GM23338 (cell line): Measurements from ENCODE around the gene CTNNA1. TPM values are rescaled to one million over a fixed set of nuclear protein-coding genes. Genes with fewer than 3 reads are reported as not detected.

Experiments used
- ATAC-seq: fragments of 200-7000 bp; cut with Tn5 transposase; 3 replicates; pipeline ENCODE4 v1.9.1; 2020
- DNase-seq: peaks from one replicate; pipeline ENCODE4 v3.0.0-alpha.2; 2015; ENCODE audit warnings: low spot score
- H2AFZ ChIP-seq: fragments of 200-600 bp; sonication (generic); 2 replicates; pipeline ENCODE4 v1.8.0; 2016; ENCODE audit warnings: antibody characterized with exemption, mild to moderate bottlenecking, moderate library complexity
- H3F3A ChIP-seq: fragments of 200-600 bp; sonication (generic); replicated peaks from 2 replicates; pipeline ENCODE4 v1.8.0; 2017; ENCODE audit warnings: antibody characterized with exemption, mixed run types, low read depth
- H3K27ac ChIP-seq: fragments of 200-600 bp; sonication (generic); 2 replicates; pipeline ENCODE4 v1.6.1; 2016; ENCODE audit warnings: low read depth
- H3K27me3 ChIP-seq: fragments of 200-600 bp; sonication (generic); 2 replicates; pipeline ENCODE4 v1.8.0; 2016; ENCODE audit warnings: mild to moderate bottlenecking, mixed run types, moderate library complexity; ENCODE audit not compliant: insufficient read depth
- H3K36me3 ChIP-seq: fragments of 200-600 bp; sonication (generic); 2 replicates; pipeline ENCODE4 v1.8.0; 2016; ENCODE audit warnings: mild to moderate bottlenecking; ENCODE audit not compliant: insufficient read depth
- H3K4me1 ChIP-seq: fragments of 200-600 bp; sonication (generic); 2 replicates; pipeline ENCODE4 v1.8.0; 2016; ENCODE audit warnings: mild to moderate bottlenecking, moderate library complexity; ENCODE audit not compliant: insufficient read depth
- H3K4me2 ChIP-seq: fragments of 200-600 bp; sonication (generic); 2 replicates; pipeline ENCODE4 v1.7.1; 2017; ENCODE audit warnings: mixed run types
- H3K4me3 ChIP-seq: fragments of 200-600 bp; sonication (generic); 2 replicates; pipeline ENCODE4 v1.6.1; 2016; ENCODE audit warnings: mixed run types
- H3K79me2 ChIP-seq: fragments of 200-600 bp; sonication (generic); replicated peaks from 2 replicates; pipeline ENCODE4 v1.8.0; 2017; ENCODE audit warnings: mild to moderate bottlenecking; ENCODE audit not compliant: insufficient read depth
- H3K9me2 ChIP-seq: fragments of 200-600 bp; sonication (generic); 2 replicates; pipeline ENCODE4 v1.8.0; 2017; ENCODE audit not compliant: insufficient read depth
- H4K20me1 ChIP-seq: fragments of 200-600 bp; sonication (generic); replicated peaks from 2 replicates; pipeline ENCODE4 v1.8.0; 2017; ENCODE audit warnings: mild to moderate bottlenecking; ENCODE audit not compliant: insufficient read depth
- H3K27ac Mint-ChIP-seq: 2 replicates; pipeline ENCODE4 v1.8.0; 2020; ENCODE audit warnings: inconsistent platforms, mild to moderate bottlenecking, moderate library complexity, mixed read lengths
- H3K27me3 Mint-ChIP-seq: 3 replicates; pipeline ENCODE4 v1.8.0; 2022; ENCODE audit warnings: low read depth, mild to moderate bottlenecking, moderate library complexity, mixed read lengths, inconsistent platforms; ENCODE audit not compliant: insufficient read depth, poor library complexity
- H3K36me3 Mint-ChIP-seq: 3 replicates; pipeline ENCODE4 v1.8.0; 2021; ENCODE audit warnings: low read depth, mild to moderate bottlenecking, inconsistent platforms, moderate library complexity, mixed read lengths
- H3K4me1 Mint-ChIP-seq: 3 replicates; pipeline ENCODE4 v1.8.0; 2020; ENCODE audit warnings: mild to moderate bottlenecking, inconsistent platforms, mixed read lengths
- H3K4me3 Mint-ChIP-seq: 3 replicates; pipeline ENCODE4 v1.8.0; 2021; ENCODE audit warnings: moderate library complexity, mild to moderate bottlenecking, inconsistent platforms, mixed read lengths
- H3K9me3 Mint-ChIP-seq: 3 replicates; pipeline ENCODE4 v1.8.0; 2020; ENCODE audit warnings: moderate library complexity, mild to moderate bottlenecking, inconsistent platforms, mixed read lengths
- CREB1 ChIP-seq: fragments of 250-450 bp; sonication (Bioruptor Pico); IDR thresholded peaks from 2 replicates; pipeline ENCODE4 v1.5.0; 2020; ENCODE audit warnings: low read depth, mild to moderate bottlenecking, moderate library complexity
- CTCF ChIP-seq, 2 experiments: fragments of 200-600 bp in 1 of 2; sonication (generic) in 1 of 2; conservative IDR thresholded peaks; 2 replicates each; pipeline versions ENCODE4 v1.5.1 to v1.6.1; 2016 to 2017; ENCODE audit warnings: antibody characterized with exemption in 2 of 2, low read depth in 2 of 2, mild to moderate bottlenecking in 2 of 2, moderate library complexity in 1 of 2
- JUNB ChIP-seq: IDR thresholded peaks from one replicate; pipeline ENCODE4 v1.6.1; 2016; ENCODE audit warnings: antibody characterized with exemption; ENCODE audit not compliant: unreplicated experiment
- NANOG ChIP-seq: IDR thresholded peaks from 2 replicates; pipeline ENCODE4 v1.6.1; 2016; ENCODE audit warnings: antibody characterized with exemption, borderline replicate concordance
- POLR2AphosphoS5 ChIP-seq: IDR thresholded peaks from 2 replicates; pipeline ENCODE4 v1.6.1; 2016; ENCODE audit warnings: antibody characterized with exemption, low read depth
- STAT1 ChIP-seq: IDR thresholded peaks from one replicate; pipeline ENCODE4 v1.6.1; 2016; ENCODE audit warnings: antibody characterized with exemption; ENCODE audit not compliant: unreplicated experiment
- ZNF114 ChIP-seq: fragments of 250-450 bp; sonication (Bioruptor Pico); IDR thresholded peaks from 2 replicates; pipeline ENCODE4 v1.5.0; 2020; ENCODE audit warnings: mild to moderate bottlenecking, moderate library complexity
- ZNF331 ChIP-seq: fragments of 250-450 bp; sonication (Bioruptor Pico); IDR thresholded peaks from 2 replicates; pipeline ENCODE4 v1.5.0; 2020; ENCODE audit warnings: low read depth, mild to moderate bottlenecking, moderate library complexity
- ZNF462 ChIP-seq: fragments of 250-450 bp; sonication (Bioruptor Pico); IDR thresholded peaks from 2 replicates; pipeline ENCODE4 v1.5.0; 2020; ENCODE audit warnings: mild to moderate bottlenecking, moderate library complexity
- polyA plus RNA-seq: library from polyadenylated mRNA; unstranded; fragments of >200 nt; fragmentation: Nextera tagmentation; extraction: Ambion mirVana; gene quantifications from 2 replicates; pipeline ENCODE4 v1.2.1, GENCODE V29; 2016
- total RNA-seq: library from RNA; depleted of rRNA; stranded (reverse); fragments of >200 nt; shearing (Covaris generic); gene quantifications from 2 replicates; pipeline ENCODE4 v1.2.3, GENCODE V29; 2014

CTNNA1 gene
- total and polyA plus RNA-seq, 2 experiments from 2014 or later: 111 to 348 TPM

DNA sequence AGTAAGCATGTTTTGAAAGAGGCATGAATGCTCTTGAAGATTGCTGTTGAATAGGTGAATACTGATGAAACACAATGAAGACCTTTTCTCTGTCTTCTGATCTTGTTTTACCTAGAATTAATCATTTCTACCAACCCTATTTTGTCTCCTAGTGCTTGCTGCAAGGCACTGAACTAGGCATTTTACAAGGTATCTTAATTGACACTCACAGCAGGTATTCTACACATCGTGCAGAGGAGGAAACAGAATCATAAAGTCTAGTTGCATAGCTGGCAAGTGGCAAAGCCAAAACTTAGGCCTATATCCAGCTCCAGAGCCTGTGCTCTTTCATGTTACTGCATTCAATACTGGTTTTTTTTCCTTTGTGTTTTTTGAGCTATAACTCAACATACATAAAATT, 50.7 kb downstream of the CTNNA1 start (continued):
- TF ChIP-seq ZNF462 (CRISPR knock-in tag): no peak
- no peak for TF ChIP-seq STAT1
- TF ChIP-seq ZNF114 (CRISPR knock-in tag): no peak
- no peak for TF ChIP-seq POLR2AphosphoS5
- no peak for TF ChIP-seq JUNB
- no peak for TF ChIP-seq CTCF (conservative IDR thresholded peaks at IDR 0.05; ENCODE audit: low read depth in 2 of 2)
- TF ChIP-seq CREB1: no peak
- no peak for TF ChIP-seq ZNF331

DNA sequence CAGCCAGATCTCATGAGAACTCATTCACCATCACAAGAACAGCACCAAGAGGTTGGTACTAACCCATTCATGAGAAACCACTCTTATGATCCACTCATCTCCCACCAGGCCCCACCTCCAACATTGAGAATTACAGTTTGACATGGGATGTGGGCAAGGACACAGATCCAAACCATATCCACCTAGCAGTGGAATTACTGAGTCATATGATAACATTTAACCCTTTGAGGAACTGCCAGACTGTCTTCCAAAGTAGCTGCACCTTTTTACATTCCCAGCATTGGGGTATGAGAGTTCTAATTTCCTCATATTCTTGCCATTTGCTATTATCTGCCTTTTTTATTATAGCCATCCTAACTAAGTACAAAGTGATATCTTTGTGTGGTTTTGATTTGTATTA, 51.9 kb downstream of the CTNNA1 start:
- no peaks in the 10 kb centered on the region for H3K4me1 ChIP-seq
- H3K4me3 ChIP-seq: no peak overlapping the region
- H3K4me2 ChIP-seq: no peak overlapping the region
- H3F3A ChIP-seq: 0 out of 2 replicates have a peak, but pooled peaks cover 2% of the 10 kb centered on the region
- no peaks in the 10 kb centered on the region for H4K20me1 ChIP-seq
- peaks cover 96% of the 10 kb centered on the region for H3K79me2 ChIP-seq
- peaks cover 9% of the 10 kb centered on the region for H3K36me3 ChIP-seq
- no peaks in the 10 kb centered on the region for H3K9me2 ChIP-seq
- H2AFZ ChIP-seq: no peak overlapping the region
- H3K4me3 Mint-ChIP-seq: no peak overlapping the region
- peaks cover 3% of the 10 kb centered on the region for H3K9me3 Mint-ChIP-seq
- no peak overlapping the region for H3K27ac Mint-ChIP-seq
- H3K4me1 Mint-ChIP-seq: peaks cover 5% of the 10 kb centered on the region; the same call in 2 of the 3 replicates
- no peaks in the 10 kb centered on the region for H3K27me3 Mint-ChIP-seq
- ATAC-seq (no peak), DNase-seq (no peak)
- H3K36me3 Mint-ChIP-seq: peaks cover 51% of the 10 kb centered on the region
- no peaks in the 10 kb centered on the region for H3K27me3 ChIP-seq
- H3K27ac ChIP-seq: no peak overlapping the region
- TF ChIP-seq ZNF331 (no peak), NANOG (no peak), ZNF114 (CRISPR knock-in tag) (no peak), ZNF462 (CRISPR knock-in tag) (no peak)
